ENCODE measurements around the gene SLAMF8. TPM values are rescaled to one million over a fixed set of nuclear protein-coding genes. Genes with fewer than 3 reads are reported as not detected.

SLAMF8 gene
- total RNA-seq, 2 experiments from 2014 or later, result 0.53 to 0.55 TPM

- Mint-ChIP-seq H3K27ac (no peak overlapping the region), H3K9me3 (no peaks in the 10 kb centered on the region), H3K4me3 (no peak overlapping the region), H3K4me1 (ENCODE audit: low read depth) (peaks cover 14% of the 10 kb centered on the region), H3K27me3 (no peaks in the 10 kb centered on the region), H3K36me3 (no peaks in the 10 kb centered on the region)
- ChIA-PET POLR2A (interaction anchor here (1.7 kb wide), 1 partner anchor 58 kb away, joined by 5 read pairs; the partner anchor contains the start of gene TAGLN2), CTCF (interaction anchor here (1.3 kb wide), 1 partner anchor 23 kb away, joined by 5 read pairs; no protein-coding TSS in a partner anchor)
- intact Hi-C loops (cut with micrococcal nuclease), result no loop called here
- no peak for DNase-seq
Measured at GRCh38 chr1:159867664-159868026, 41.0 kb downstream of the SLAMF8 start.

DNA sequence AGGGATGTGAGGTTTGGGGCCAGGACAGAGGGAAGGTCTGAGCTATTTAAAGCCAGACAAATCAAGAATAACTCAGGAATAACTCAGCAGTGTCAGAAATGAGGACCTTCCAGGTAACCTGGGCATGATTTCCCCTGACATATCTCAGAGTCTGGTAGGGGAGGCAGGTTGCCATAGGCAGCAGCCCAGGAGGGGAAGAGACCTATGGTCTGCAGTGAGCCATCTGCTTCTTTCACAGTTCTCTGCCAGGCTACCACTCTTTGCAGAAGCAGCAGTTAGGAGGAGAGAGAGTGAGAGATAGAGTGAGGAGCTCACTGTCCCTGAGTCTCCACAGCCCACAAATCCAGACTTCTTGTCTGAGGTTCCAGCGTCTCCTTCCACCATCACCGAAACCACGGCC is 42.1 kb downstream of the SLAMF8 start:
- ChIA-PET POLR2A (interaction anchor here (0.6 kb wide), 1 partner anchor 94 kb away, joined by 3 read pairs; no protein-coding TSS in a partner anchor), CTCF (interaction anchor here (1.3 kb wide), 1 partner anchor 22 kb away, joined by 5 read pairs; no protein-coding TSS in a partner anchor)
- no peaks in the 10 kb centered on the region for H3K27me3 Mint-ChIP-seq
- H3K36me3 Mint-ChIP-seq, result no peaks in the 10 kb centered on the region
- no peak overlapping the region for H3K27ac Mint-ChIP-seq
- H3K4me3 Mint-ChIP-seq, result no peak overlapping the region
- intact Hi-C loops (cut with micrococcal nuclease), result no loop called here
- no peaks in the 10 kb centered on the region for H3K9me3 Mint-ChIP-seq
- peaks cover 14% of the 10 kb centered on the region for H3K4me1 Mint-ChIP-seq (ENCODE audit: low read depth)
- no peak for DNase-seq

GRCh38 chr1:159869173-159869572 is 42.5 kb downstream of the SLAMF8 start:
- Mint-ChIP-seq H3K27me3 (no peaks in the 10 kb centered on the region), H3K27ac (no peak overlapping the region), H3K36me3 (no peaks in the 10 kb centered on the region), H3K4me3 (no peak overlapping the region), H3K4me1 (ENCODE audit: low read depth) (peaks cover 14% of the 10 kb centered on the region), H3K9me3 (no peaks in the 10 kb centered on the region)
- intact Hi-C loops (cut with micrococcal nuclease), result no loop called here
- ChIA-PET POLR2A (no interaction called here), CTCF (interaction anchor here (1.3 kb wide), 1 partner anchor 22 kb away, joined by 5 read pairs; no protein-coding TSS in a partner anchor)
- DNase-seq, result peak; percentile 49

DNA sequence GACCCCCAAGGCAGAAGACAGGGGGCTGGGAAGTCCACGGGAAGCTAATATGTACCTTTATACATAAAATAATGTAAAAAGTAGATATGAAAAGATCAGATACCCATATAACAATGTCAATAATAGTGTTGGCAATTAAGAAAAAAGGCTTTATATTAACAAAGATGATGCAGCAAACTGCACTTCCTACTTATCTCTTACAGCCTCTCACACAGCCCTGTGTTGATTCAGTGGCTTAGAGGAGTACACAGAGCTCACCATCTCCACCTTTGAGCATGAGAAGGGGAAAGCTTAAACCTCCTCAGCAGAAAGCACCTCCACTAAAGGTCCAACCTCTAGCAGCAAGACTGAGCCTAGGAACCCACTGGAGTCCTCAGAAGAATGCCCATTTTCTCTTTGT is 42.9 kb downstream of the SLAMF8 start:
- H3K4me3 Mint-ChIP-seq, result no peak overlapping the region
- no peaks in the 10 kb centered on the region for H3K9me3 Mint-ChIP-seq
- no peaks in the 10 kb centered on the region for H3K36me3 Mint-ChIP-seq
- CTCF ChIA-PET, result no interaction called here
- no peak overlapping the region for H3K27ac Mint-ChIP-seq
- DNase-seq, result no peak
- no peaks in the 10 kb centered on the region for H3K27me3 Mint-ChIP-seq
- H3K4me1 Mint-ChIP-seq (ENCODE audit: low read depth), result peaks cover 14% of the 10 kb centered on the region
- intact Hi-C loops (cut with micrococcal nuclease), result no loop called here
- POLR2A ChIA-PET, result no interaction called here

DNA sequence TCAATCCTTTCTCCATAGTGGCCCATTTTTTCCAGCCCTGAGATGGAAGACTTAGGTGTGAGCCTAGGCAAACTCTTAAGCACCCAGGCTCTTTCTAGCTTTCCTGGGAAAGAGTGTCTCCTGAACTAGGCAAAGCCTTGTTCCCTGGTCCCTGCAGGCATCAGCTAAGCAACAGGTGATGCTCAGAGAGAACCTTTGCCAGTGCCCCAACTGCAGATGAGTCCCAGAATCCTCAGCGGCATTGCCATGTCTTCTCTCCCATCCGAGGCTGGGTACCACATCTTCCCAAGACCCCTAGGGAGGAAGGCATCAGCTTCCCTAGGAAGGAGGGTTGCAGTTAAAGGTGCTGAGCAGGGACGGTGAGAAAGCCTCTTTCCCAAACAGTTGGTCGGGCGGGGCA is 44.0 kb downstream of the SLAMF8 start:
- ChIA-PET POLR2A (no interaction called here), CTCF (interaction anchor here (1.0 kb wide), 1 partner anchor 20 kb away, joined by 3 read pairs; no protein-coding TSS in a partner anchor)
- no peaks in the 10 kb centered on the region for H3K9me3 Mint-ChIP-seq
- no peak for DNase-seq
- no peak overlapping the region for H3K27ac Mint-ChIP-seq
- no peaks in the 10 kb centered on the region for H3K36me3 Mint-ChIP-seq
- H3K27me3 Mint-ChIP-seq, result no peaks in the 10 kb centered on the region
- intact Hi-C loops (cut with micrococcal nuclease), result no loop called here
- peaks cover 14% of the 10 kb centered on the region for H3K4me1 Mint-ChIP-seq (ENCODE audit: low read depth)
- no peak overlapping the region for H3K4me3 Mint-ChIP-seq

- no peaks in the 10 kb centered on the region for H3K9me3 Mint-ChIP-seq
- H3K36me3 Mint-ChIP-seq, result no peaks in the 10 kb centered on the region
- H3K4me3 Mint-ChIP-seq, result no peak overlapping the region
- peaks cover 4% of the 10 kb centered on the region for H3K4me1 Mint-ChIP-seq (ENCODE audit: low read depth)
- DNase-seq, result no peak
- ChIA-PET POLR2A (no interaction called here), CTCF (no interaction called here)
- intact Hi-C loops (cut with micrococcal nuclease), result no loop called here
- H3K27me3 Mint-ChIP-seq, result no peaks in the 10 kb centered on the region
- no peak overlapping the region for H3K27ac Mint-ChIP-seq
Measured at GRCh38 chr1:159872891-159873290, 46.2 kb downstream of the SLAMF8 start.

DNA sequence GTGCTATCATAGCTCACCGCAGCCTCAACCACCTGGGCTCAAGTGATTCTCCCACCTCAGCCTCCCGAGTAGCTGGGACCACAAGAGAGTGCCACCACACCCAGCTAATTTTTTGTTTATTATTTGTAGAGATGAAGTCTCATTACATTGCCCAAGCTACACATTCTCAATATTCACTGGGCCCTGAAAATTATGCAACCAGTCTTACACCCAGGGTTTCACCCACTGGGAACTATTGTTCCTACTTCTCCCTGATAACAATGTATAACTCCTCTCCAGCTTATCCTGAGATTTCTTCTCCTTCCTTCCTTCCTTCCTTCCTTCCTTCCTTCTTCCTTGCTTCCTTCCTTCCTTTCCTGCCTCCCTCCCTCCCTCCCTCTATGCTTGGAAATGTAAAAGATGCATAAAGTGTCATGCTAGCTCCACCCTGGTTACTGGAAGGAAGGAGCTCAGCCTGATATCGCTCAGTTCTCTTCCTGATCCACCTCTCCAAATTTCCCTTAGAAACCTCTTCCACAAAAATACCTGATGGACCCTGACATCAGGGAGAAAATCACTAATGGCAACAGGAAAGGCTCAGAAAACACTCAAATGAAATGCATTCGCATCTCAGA is 47.0 kb downstream of the SLAMF8 start:
- intact Hi-C loops (cut with micrococcal nuclease), result no loop called here
- H3K9me3 Mint-ChIP-seq, result no peaks in the 10 kb centered on the region
- no peak for DNase-seq
- POLR2A ChIA-PET, result no interaction called here
- CTCF ChIA-PET, result interaction anchor here (1.0 to 2.7 kb wide), 2 partner anchors 18 to 19 kb away, joined by 4 to 8 read pairs; no protein-coding TSS in a partner anchor
- H3K27me3 Mint-ChIP-seq, result no peaks in the 10 kb centered on the region
- no peak overlapping the region for H3K27ac Mint-ChIP-seq
- no peaks in the 10 kb centered on the region for H3K36me3 Mint-ChIP-seq
- peaks cover 4% of the 10 kb centered on the region for H3K4me1 Mint-ChIP-seq (ENCODE audit: low read depth)
- H3K4me3 Mint-ChIP-seq, result no peak overlapping the region

DNA sequence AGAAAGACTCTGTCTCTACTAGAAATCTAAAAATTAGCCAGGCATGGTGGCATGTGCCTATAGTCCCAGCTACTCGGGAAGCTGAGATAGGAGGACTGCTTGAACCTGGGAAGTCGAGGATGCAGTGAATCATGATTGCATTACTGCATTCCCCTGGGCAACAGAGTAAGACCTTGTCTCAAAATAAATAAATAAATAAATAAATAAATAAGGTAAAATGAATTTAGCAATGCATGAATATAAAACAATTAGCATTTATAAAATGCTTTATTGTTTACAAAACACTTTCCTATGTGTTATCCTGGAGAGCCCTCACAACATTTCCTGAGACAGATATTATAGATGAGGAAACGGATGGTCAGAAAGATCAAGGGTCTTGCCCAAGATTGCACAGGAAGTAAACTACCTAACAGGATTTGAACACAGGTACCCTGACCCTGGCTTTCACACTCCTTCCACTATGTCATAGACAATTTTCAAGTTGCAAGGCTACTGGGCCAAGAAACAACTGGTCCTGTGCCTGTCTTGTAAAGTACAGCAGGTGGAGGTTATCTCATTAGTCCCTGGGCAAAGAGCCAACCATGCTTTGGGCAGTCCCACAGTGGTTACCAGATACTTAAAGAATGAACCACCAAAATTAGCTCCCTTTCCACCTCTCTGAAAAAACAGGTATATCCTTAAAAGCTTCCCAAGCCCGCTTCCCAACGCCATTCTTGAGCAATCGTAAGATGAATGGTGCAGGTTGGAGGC is 51.2 kb downstream of the SLAMF8 start:
- ChIA-PET POLR2A (no interaction called here), CTCF (interaction anchor here (1.2 to 4.3 kb wide), 3 partner anchors 13 to 79 kb away, joined by 3 to 32 read pairs (median 17); no protein-coding TSS in a partner anchor)
- intact Hi-C loops (cut with micrococcal nuclease), result no loop called here
- no peaks in the 10 kb centered on the region for H3K9me3 Mint-ChIP-seq
- no peak overlapping the region for H3K27ac Mint-ChIP-seq
- no peak overlapping the region for H3K4me3 Mint-ChIP-seq
- H3K4me1 Mint-ChIP-seq (ENCODE audit: low read depth), result no peaks in the 10 kb centered on the region
- DNase-seq, result no peak
- H3K36me3 Mint-ChIP-seq, result no peaks in the 10 kb centered on the region
- H3K27me3 Mint-ChIP-seq, result no peaks in the 10 kb centered on the region

- no peaks in the 10 kb centered on the region for H3K36me3 Mint-ChIP-seq
- H3K4me1 Mint-ChIP-seq (ENCODE audit: low read depth), result no peaks in the 10 kb centered on the region
- POLR2A ChIA-PET, result no interaction called here
- intact Hi-C loops (cut with micrococcal nuclease), result no loop called here
- CTCF ChIA-PET, result interaction anchor here (0.6 to 4.3 kb wide), 6 partner anchors 12 to 199 kb away, joined by 3 to 32 read pairs (median 3); no protein-coding TSS in a partner anchor
- no peak overlapping the region for H3K4me3 Mint-ChIP-seq
- H3K27ac Mint-ChIP-seq, result no peak overlapping the region
- DNase-seq, result no peak
- no peaks in the 10 kb centered on the region for H3K9me3 Mint-ChIP-seq
- H3K27me3 Mint-ChIP-seq, result no peaks in the 10 kb centered on the region
Measured at GRCh38 chr1:159879136-159879535, 52.5 kb downstream of the SLAMF8 start.

- H3K27ac Mint-ChIP-seq, result no peak overlapping the region
- no peak for DNase-seq
- intact Hi-C loops (cut with micrococcal nuclease), result no loop called here
- no peak overlapping the region for H3K4me3 Mint-ChIP-seq
- ChIA-PET POLR2A (no interaction called here), CTCF (interaction anchor here (4.0 to 4.3 kb wide), 2 partner anchors 11 to 81 kb away, joined by 17 to 32 read pairs; no protein-coding TSS in a partner anchor)
- H3K27me3 Mint-ChIP-seq, result no peaks in the 10 kb centered on the region
- no peaks in the 10 kb centered on the region for H3K36me3 Mint-ChIP-seq
- no peaks in the 10 kb centered on the region for H3K4me1 Mint-ChIP-seq (ENCODE audit: low read depth)
- H3K9me3 Mint-ChIP-seq, result no peaks in the 10 kb centered on the region
Measured at GRCh38 chr1:159879977-159880376, 53.3 kb downstream of the SLAMF8 start.

- intact Hi-C loops (cut with micrococcal nuclease), result no loop called here
Measured at GRCh38 chr1:159880430-159880829, 53.8 kb downstream of the SLAMF8 start.

GRCh38 chr1:159881622-159882526 is 55.2 kb downstream of the SLAMF8 start:
- CTCF ChIA-PET, result interaction anchor here (1.1 to 4.3 kb wide), 3 partner anchors 9 to 83 kb away, joined by 4 to 32 read pairs (median 17); no protein-coding TSS in a partner anchor
- no peaks in the 10 kb centered on the region for H3K36me3 Mint-ChIP-seq
- no peak overlapping the region for H3K4me3 Mint-ChIP-seq
- no peaks in the 10 kb centered on the region for H3K9me3 Mint-ChIP-seq
- H3K4me1 Mint-ChIP-seq (ENCODE audit: low read depth), result no peaks in the 10 kb centered on the region
- peak; percentile 53 for DNase-seq
- H3K27me3 Mint-ChIP-seq, result no peaks in the 10 kb centered on the region
- intact Hi-C loops (cut with micrococcal nuclease), result no loop called here
- POLR2A ChIA-PET, result no interaction called here
- no peak overlapping the region for H3K27ac Mint-ChIP-seq

More at GRCh38 chr1:159880430-159880829, 53.8 kb downstream of the SLAMF8 start:
- Mint-ChIP-seq H3K27me3 (no peaks in the 10 kb centered on the region), H3K27ac (no peak overlapping the region), H3K4me3 (no peak overlapping the region), H3K9me3 (no peaks in the 10 kb centered on the region), H3K4me1 (ENCODE audit: low read depth) (no peaks in the 10 kb centered on the region), H3K36me3 (no peaks in the 10 kb centered on the region)
- ChIA-PET CTCF (interaction anchor here (4.0 to 4.3 kb wide), 2 partner anchors 11 to 82 kb away, joined by 17 to 32 read pairs; no protein-coding TSS in a partner anchor), POLR2A (no interaction called here)
- DNase-seq, result no peak

Measured in activated CD4-positive, alpha-beta memory T cell treated with anti-CD3 and anti-CD28 coated beads for 36 hours (primary cell).